CD14-positive monocyte (primary cell): ENCODE results near the gene GALNT17. TPM values are rescaled to one million over a fixed set of nuclear protein-coding genes. Genes with fewer than 3 reads are reported as not detected.

Source experiments
- DNase-seq, 3 donors: peaks; one replicate each; pipeline ENCODE4 v3.0.0-alpha.2; 2011 to 2022
- H2AFZ ChIP-seq: 2 replicates; pipeline ENCODE4 v1.6.0; 2012; ENCODE audit warnings: mild to moderate bottlenecking, low read depth, low read length, inconsistent platforms; ENCODE audit not compliant: insufficient read depth, poor library complexity, severe bottlenecking
- H3K27ac ChIP-seq, 2 donors: 1 replicate in 1 of 2; 2 replicates in 1 of 2; pipeline ENCODE4 v1.5.1; 2012 to 2013; ENCODE audit warnings: low read length in 2 of 2, control low read depth in 1 of 2, inconsistent platforms in 1 of 2, low read depth in 1 of 2, mild to moderate bottlenecking in 1 of 2
- H3K27me3 ChIP-seq, 2 donors: one replicate each; pipeline versions ENCODE4 v1.6.0 to v1.6.1; 2011 to 2013; ENCODE audit warnings: low read length in 2 of 2; ENCODE audit not compliant: control insufficient read depth in 2 of 2, insufficient read depth in 2 of 2
- H3K36me3 ChIP-seq, 2 donors: replicated peaks in 1 of 2; 1 replicate in 1 of 2; 2 replicates in 1 of 2; pipeline versions ENCODE4 v1.5.1 to v1.6.1; 2012 to 2013; ENCODE audit warnings: low read length in 2 of 2, control low read depth in 1 of 2, inconsistent platforms in 1 of 2, mild to moderate bottlenecking in 1 of 2; ENCODE audit not compliant: insufficient read depth in 2 of 2, control insufficient read depth in 1 of 2
- H3K4me1 ChIP-seq, 2 donors: 1 replicate in 1 of 2; 2 replicates in 1 of 2; pipeline versions ENCODE4 v1.5.1 to v1.6.1; 2012 to 2013; ENCODE audit warnings: low read length in 2 of 2, control low read depth in 1 of 2, inconsistent platforms in 1 of 2, mild to moderate bottlenecking in 1 of 2, moderate library complexity in 1 of 2; ENCODE audit not compliant: insufficient read depth in 2 of 2, control insufficient read depth in 1 of 2
- H3K4me2 ChIP-seq: replicated peaks from 2 replicates; pipeline ENCODE3; 2012; ENCODE audit warnings: low read length, moderate library complexity, mild to moderate bottlenecking; ENCODE audit not compliant: poor library complexity, severe bottlenecking; ENCODE audit errors: extremely low read depth
- H3K4me3 ChIP-seq, 3 experiments: fragments of 200-600 bp in 1 of 3; sonication (generic) in 1 of 3; replicated peaks in 1 of 3; 1 replicate in 2 of 3; 2 replicates in 1 of 3; pipeline ENCODE4 v1.5.1; 2011 to 2013; ENCODE audit warnings: low read length in 3 of 3, mild to moderate bottlenecking in 3 of 3, control low read depth in 2 of 3, low read depth in 2 of 3, inconsistent platforms in 1 of 3, moderate library complexity in 1 of 3
- H3K79me2 ChIP-seq: 2 replicates; pipeline ENCODE4 v1.6.0; 2012; ENCODE audit warnings: mild to moderate bottlenecking, control low read depth, inconsistent platforms, low read length, moderate library complexity; ENCODE audit not compliant: insufficient read depth
- H3K9ac ChIP-seq: 2 replicates; pipeline ENCODE4 v1.6.0; 2017; ENCODE audit warnings: low read length, mild to moderate bottlenecking; ENCODE audit not compliant: insufficient read depth, poor library complexity, severe bottlenecking
- H3K9me3 ChIP-seq, 2 donors: replicated peaks in 1 of 2; 1 replicate in 1 of 2; 2 replicates in 1 of 2; pipeline versions ENCODE4 v1.5.1 to v1.6.1; 2012 to 2013; ENCODE audit warnings: low read length in 2 of 2, control low read depth in 1 of 2; ENCODE audit not compliant: control insufficient read depth in 1 of 2, insufficient read depth in 1 of 2
- H4K20me1 ChIP-seq: 2 replicates; pipeline ENCODE4 v1.6.0; 2012; ENCODE audit warnings: mild to moderate bottlenecking, low read length, control low read depth, moderate library complexity; ENCODE audit not compliant: insufficient read depth
- H3K27ac Mint-ChIP-seq, 7 donors: one replicate each; pipeline ENCODE4 v1.8.0; 2020; ENCODE audit warnings: mild to moderate bottlenecking in 7 of 7, mixed read lengths in 7 of 7, moderate library complexity in 6 of 7, inconsistent platforms in 2 of 7
- H3K27me3 Mint-ChIP-seq, 3 donors: one replicate each; pipeline ENCODE4 v1.8.0; 2021 to 2022; ENCODE audit warnings: low read depth in 3 of 3, mild to moderate bottlenecking in 3 of 3, mixed read lengths in 3 of 3, moderate library complexity in 3 of 3, inconsistent platforms in 1 of 3
- H3K36me3 Mint-ChIP-seq, 2 donors: one replicate each; pipeline ENCODE4 v1.8.0; 2020; ENCODE audit warnings: mixed read lengths in 2 of 2, inconsistent platforms in 1 of 2, mild to moderate bottlenecking in 1 of 2
- H3K4me1 Mint-ChIP-seq: one replicate; pipeline ENCODE4 v1.8.0; 2020; ENCODE audit warnings: mild to moderate bottlenecking, mixed read lengths
- H3K4me3 Mint-ChIP-seq, 2 donors: one replicate each; pipeline ENCODE4 v1.8.0; 2020; ENCODE audit warnings: mild to moderate bottlenecking in 2 of 2, mixed read lengths in 2 of 2, moderate library complexity in 1 of 2
- H3K9me3 Mint-ChIP-seq, 7 donors: one replicate each; pipeline ENCODE4 v1.8.0; 2020 to 2022; ENCODE audit warnings: mixed read lengths in 7 of 7, mild to moderate bottlenecking in 6 of 7, moderate library complexity in 6 of 7, inconsistent platforms in 2 of 7
- CTCF ChIP-seq: fragments of 200-600 bp; IDR thresholded peaks from one replicate; pipeline ENCODE4 v1.8.0; 2022; ENCODE audit warnings: antibody characterized with exemption, mild to moderate bottlenecking
- WGBS: methylation state at CpG from one replicate; pipeline ENCODE4 v1.1.5; 2013; ENCODE audit warnings: missing lambda C conversion rate; ENCODE audit not compliant: insufficient coverage; 5-methylcytosine and 5-hydroxymethylcytosine counted together
- intact Hi-C, 2 donors: fragments of 100-400 bp; cut with micrococcal nuclease; formaldehyde crosslinking; loops; one replicate each; pipeline versions ENCODE4 v1.15.0 to v1.15.1; 2023
- polyA plus RNA-seq, 3 donors: library from polyadenylated mRNA; depleted of rRNA in 1 of 3; unstranded in 2 of 3; stranded (reverse) in 1 of 3; fragments of 300-500 nt in 2 of 3; fragments of >200 nt in 1 of 3; fragmentation: Illumina TruSeq in 2 of 3; gene quantifications; 1 replicate in 2 of 3; 2 replicates in 1 of 3; pipeline ENCODE4 v1.2.3, GENCODE V29; 2012 to 2021

Gene GALNT17
- polyA plus RNA-seq, 3 donors: not detected

DNA sequence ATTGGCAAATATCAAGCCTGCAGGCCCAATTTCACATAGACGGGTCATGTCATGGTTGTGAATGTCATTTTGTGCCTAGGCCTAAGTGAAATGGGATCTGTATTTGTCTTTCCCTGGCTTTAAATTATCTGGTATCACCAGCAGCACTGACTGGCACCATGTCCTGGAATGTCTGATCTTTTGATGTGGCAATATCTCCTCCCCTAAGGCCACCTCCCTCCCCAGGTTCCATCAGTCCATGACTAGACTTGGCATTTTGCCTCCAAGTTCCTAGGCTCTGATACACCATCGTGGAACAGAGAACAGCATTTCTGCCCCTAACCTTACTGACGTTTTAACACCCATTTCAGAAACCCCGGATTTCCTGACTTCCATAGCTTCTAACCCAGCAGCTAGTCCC, 513.9 kb downstream of the GALNT17 start:
- no peak overlapping the region for H3K27ac ChIP-seq
- no peaks in the 10 kb centered on the region for H3K27me3 ChIP-seq
- H3K4me3 ChIP-seq: no peak overlapping the region
- Mint-ChIP-seq H3K4me1 (no peaks in the 10 kb centered on the region), H3K36me3 (no peaks in the 10 kb centered on the region), H3K9me3 (peaks cover 14 to 75% (median 37%) of the 10 kb centered on the region in 7 donors), H3K27me3 (peaks cover 0 to 2% (median 2%) of the 10 kb centered on the region in 3 donors), H3K4me3 (no peak overlapping the region), H3K27ac (no peak overlapping the region)
- no peaks in the 10 kb centered on the region for H3K79me2 ChIP-seq
- no peak for DNase-seq
- no peak for TF ChIP-seq CTCF
- no peak overlapping the region for H3K9ac ChIP-seq
- intact Hi-C loops: no loop called here
- H3K9me3 ChIP-seq: peaks cover 37 to 45% of the 10 kb centered on the region in 2 donors
- no peaks in the 10 kb centered on the region for H3K36me3 ChIP-seq
- no peaks in the 10 kb centered on the region for H4K20me1 ChIP-seq
- H2AFZ ChIP-seq: no peak overlapping the region
- H3K4me2 ChIP-seq: no peak overlapping the region
- no peaks in the 10 kb centered on the region for H3K4me1 ChIP-seq
- WGBS: 85% methylated on average over 2 of the region's 4 CpGs

DNA sequence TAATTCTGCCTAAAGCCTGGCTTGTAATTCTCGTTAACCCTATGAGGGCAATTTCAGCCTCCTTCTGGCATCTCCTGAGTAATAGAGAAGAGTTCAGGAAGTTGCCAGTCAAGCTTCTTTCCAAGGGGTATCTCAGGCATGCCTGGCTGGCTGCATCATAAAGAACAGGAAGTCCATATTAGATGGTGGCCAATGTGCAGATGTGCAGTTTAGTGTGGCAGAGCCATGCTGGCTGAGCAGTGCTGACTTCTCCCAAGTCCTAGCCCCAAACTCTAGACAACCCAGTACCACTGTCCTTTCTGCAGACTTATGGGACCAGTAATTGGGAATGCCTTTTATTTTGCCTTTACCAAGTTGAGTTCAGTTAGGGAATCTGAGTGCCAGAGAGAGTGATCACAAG, 517.9 kb downstream of the GALNT17 start:
- Histone ChIP-seq H2AFZ (no peak overlapping the region), H3K9ac (no peak overlapping the region), H3K27ac (no peak overlapping the region), H3K4me1 (no peaks in the 10 kb centered on the region), H4K20me1 (no peaks in the 10 kb centered on the region), H3K79me2 (no peaks in the 10 kb centered on the region), H3K36me3 (no peaks in the 10 kb centered on the region), H3K4me2 (no peak overlapping the region), H3K4me3 (no peak overlapping the region), H3K9me3 (peaks cover 36 to 38% of the 10 kb centered on the region in 2 donors), H3K27me3 (no peaks in the 10 kb centered on the region)
- H3K27ac Mint-ChIP-seq: no peak overlapping the region
- no peaks in the 10 kb centered on the region for H3K4me1 Mint-ChIP-seq
- no peak overlapping the region for H3K4me3 Mint-ChIP-seq
- no peaks in the 10 kb centered on the region for H3K36me3 Mint-ChIP-seq
- H3K27me3 Mint-ChIP-seq: peaks cover 1 to 2% (median 2%) of the 10 kb centered on the region in 3 donors
- DNase-seq: no peak
- intact Hi-C loops: no loop called here
- WGBS: 60% methylated on average over 1 of the region's 1 CpG
- TF ChIP-seq CTCF: no peak
- peaks cover 14 to 54% (median 40%) of the 10 kb centered on the region in 7 donors for H3K9me3 Mint-ChIP-seq
